SJCRH30 (cell line): Measurements from ENCODE around the gene XIRP1. TPM values are rescaled to one million over a fixed set of nuclear protein-coding genes. Genes with fewer than 3 reads are reported as not detected.
"Not testable (repeated sequence)": the region's sequence is repeated elsewhere in the genome, so short reads cannot be mapped to it uniquely, and the experiment has no call there.

Source experiments
- DNase-seq, 2 experiments: peaks; one replicate each; pipeline ENCODE4 v3.0.0-alpha.2; 2015 to 2020
- H3K27ac ChIP-seq: fragments of 250-450 bp; sonication (Bioruptor Pico); 2 replicates; pipeline ENCODE4 v1.5.1; 2020; ENCODE audit warnings: mild to moderate bottlenecking, moderate library complexity
- H3K27me3 ChIP-seq: fragments of 250-450 bp; sonication (Bioruptor Pico); 2 replicates; pipeline ENCODE4 v1.5.1; 2020; ENCODE audit warnings: mild to moderate bottlenecking, moderate library complexity
- H3K36me3 ChIP-seq: fragments of 250-450 bp; sonication (Bioruptor Pico); 2 replicates; pipeline ENCODE4 v1.5.1; 2020; ENCODE audit warnings: mild to moderate bottlenecking, moderate library complexity
- H3K4me1 ChIP-seq: fragments of 250-450 bp; sonication (Bioruptor Pico); 2 replicates; pipeline ENCODE4 v1.5.1; 2020; ENCODE audit warnings: mild to moderate bottlenecking, moderate library complexity
- H3K4me3 ChIP-seq: fragments of 250-450 bp; sonication (Bioruptor Pico); 2 replicates; pipeline ENCODE4 v1.5.1; 2020; ENCODE audit warnings: mild to moderate bottlenecking, moderate library complexity
- H3K9me3 ChIP-seq: fragments of 250-450 bp; sonication (Bioruptor Pico); replicated peaks from 2 replicates; pipeline ENCODE4 v1.5.1; 2020; ENCODE audit warnings: mild to moderate bottlenecking, moderate library complexity
- total RNA-seq: library from RNA; depleted of rRNA; stranded (reverse); fragments of >200 nt; shearing (Covaris generic); gene quantifications from 2 replicates; pipeline ENCODE4 v1.2.3, GENCODE V29; 2014; rRNA removed

XIRP1 gene, protein sequence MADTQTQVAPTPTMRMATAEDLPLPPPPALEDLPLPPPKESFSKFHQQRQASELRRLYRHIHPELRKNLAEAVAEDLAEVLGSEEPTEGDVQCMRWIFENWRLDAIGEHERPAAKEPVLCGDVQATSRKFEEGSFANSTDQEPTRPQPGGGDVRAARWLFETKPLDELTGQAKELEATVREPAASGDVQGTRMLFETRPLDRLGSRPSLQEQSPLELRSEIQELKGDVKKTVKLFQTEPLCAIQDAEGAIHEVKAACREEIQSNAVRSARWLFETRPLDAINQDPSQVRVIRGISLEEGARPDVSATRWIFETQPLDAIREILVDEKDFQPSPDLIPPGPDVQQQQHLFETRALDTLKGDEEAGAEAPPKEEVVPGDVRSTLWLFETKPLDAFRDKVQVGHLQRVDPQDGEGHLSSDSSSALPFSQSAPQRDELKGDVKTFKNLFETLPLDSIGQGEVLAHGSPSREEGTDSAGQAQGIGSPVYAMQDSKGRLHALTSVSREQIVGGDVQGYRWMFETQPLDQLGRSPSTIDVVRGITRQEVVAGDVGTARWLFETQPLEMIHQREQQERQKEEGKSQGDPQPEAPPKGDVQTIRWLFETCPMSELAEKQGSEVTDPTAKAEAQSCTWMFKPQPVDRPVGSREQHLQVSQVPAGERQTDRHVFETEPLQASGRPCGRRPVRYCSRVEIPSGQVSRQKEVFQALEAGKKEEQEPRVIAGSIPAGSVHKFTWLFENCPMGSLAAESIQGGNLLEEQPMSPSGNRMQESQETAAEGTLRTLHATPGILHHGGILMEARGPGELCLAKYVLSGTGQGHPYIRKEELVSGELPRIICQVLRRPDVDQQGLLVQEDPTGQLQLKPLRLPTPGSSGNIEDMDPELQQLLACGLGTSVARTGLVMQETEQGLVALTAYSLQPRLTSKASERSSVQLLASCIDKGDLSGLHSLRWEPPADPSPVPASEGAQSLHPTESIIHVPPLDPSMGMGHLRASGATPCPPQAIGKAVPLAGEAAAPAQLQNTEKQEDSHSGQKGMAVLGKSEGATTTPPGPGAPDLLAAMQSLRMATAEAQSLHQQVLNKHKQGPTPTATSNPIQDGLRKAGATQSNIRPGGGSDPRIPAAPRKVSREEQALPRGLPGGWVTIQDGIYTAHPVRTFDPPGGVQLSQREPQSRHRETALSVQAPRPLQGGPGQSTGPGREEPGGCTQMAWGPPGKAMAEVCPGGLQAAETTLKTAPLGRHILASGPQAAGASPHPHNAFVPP (N-terminal part only)
- total RNA-seq, result 0.61 and 0.91 TPM in 2 replicates

GRCh38 chr3:39192490-39193092, at the start of gene XIRP1:
TSS of gene XIRP1 (minus strand) at chr3:39192595. CDS start at chr3:39189445, 3,150 bp downstream.
- Histone ChIP-seq H3K4me3 (peak within 1 kb of the TSS; percentile 9; the same call in 1 of the 2 replicates), H3K36me3 (no peaks in the 10 kb centered on the region), H3K9me3 (no peaks in the 10 kb centered on the region), H3K4me1 (peaks cover 19% of the 10 kb centered on the region), H3K27ac (no peak within 1 kb of the TSS), H3K27me3 (no peaks in the 10 kb centered on the region)
- DNase-seq, result no peak

DNA sequence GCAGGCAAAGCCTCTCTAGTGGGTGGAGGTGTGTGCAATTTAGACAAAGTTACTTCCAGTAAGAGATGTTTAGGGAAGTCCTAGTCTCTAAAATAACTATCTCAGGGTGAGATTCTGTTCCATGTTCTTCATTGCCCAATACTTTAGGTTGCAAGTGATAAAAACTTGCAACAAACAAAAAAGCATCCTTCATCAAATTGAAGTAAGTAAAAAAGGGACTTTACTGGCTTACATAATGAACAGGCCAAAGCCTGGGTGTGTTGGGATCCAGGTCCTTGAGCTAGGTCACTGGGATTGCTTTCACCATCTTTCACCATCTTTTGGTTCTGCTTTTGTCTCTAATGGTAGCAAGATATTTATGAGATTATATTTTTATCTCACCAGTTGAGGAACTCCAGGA, 49.2 kb upstream of the XIRP1 start:
- H3K27me3 ChIP-seq, result no peaks in the 10 kb centered on the region
- H3K36me3 ChIP-seq, result no peaks in the 10 kb centered on the region
- DNase-seq, result no peak
- no peaks in the 10 kb centered on the region for H3K9me3 ChIP-seq
- H3K27ac ChIP-seq, result no peak overlapping the region
- H3K4me3 ChIP-seq, result no peak overlapping the region
- H3K4me1 ChIP-seq, result peaks cover 7% of the 10 kb centered on the region; the same call in 1 of the 2 replicates

- DNase-seq, result no peak
- Histone ChIP-seq H3K4me1 (peaks cover 6% of the 10 kb centered on the region; the same call in 1 of the 2 replicates), H3K27me3 (no peaks in the 10 kb centered on the region), H3K27ac (no peak overlapping the region), H3K9me3 (no peaks in the 10 kb centered on the region), H3K4me3 (no peak overlapping the region), H3K36me3 (no peaks in the 10 kb centered on the region)
Measured at GRCh38 chr3:39237027-39237426, 44.6 kb upstream of the XIRP1 start.

- no peaks in the 10 kb centered on the region for H3K27me3 ChIP-seq
- no peaks in the 10 kb centered on the region for H3K9me3 ChIP-seq
- DNase-seq, result no peak
- H3K27ac ChIP-seq, result no peak overlapping the region
- H3K4me1 ChIP-seq, result no peaks in the 10 kb centered on the region
- H3K4me3 ChIP-seq, result no peak overlapping the region
- H3K36me3 ChIP-seq, result no peaks in the 10 kb centered on the region
Measured at GRCh38 chr3:39234651-39235050, 42.3 kb upstream of the XIRP1 start.

DNA sequence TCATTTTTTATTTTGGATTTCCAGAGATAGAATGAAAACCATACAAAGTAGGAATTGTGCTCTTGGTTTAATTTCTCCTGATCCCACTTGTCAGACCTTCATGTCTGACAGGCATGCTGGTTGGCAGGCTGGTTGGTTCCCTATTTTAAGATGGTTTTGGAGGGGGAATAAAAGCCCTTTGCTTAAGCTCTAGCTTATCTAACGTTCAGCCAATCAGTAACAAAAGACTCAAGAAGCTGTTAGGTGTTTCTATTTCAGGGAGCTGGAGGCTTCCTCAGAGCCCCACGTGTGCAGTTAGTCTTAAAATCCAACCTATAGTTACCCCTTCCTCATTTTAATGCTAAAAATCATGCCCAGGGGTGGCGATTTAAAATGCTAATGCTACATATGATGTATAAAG, 40.5 kb upstream of the XIRP1 start:
- Histone ChIP-seq H3K4me1 (no peaks in the 10 kb centered on the region), H3K27ac (no peak overlapping the region), H3K27me3 (no peaks in the 10 kb centered on the region), H3K4me3 (no peak overlapping the region), H3K36me3 (no peaks in the 10 kb centered on the region), H3K9me3 (no peaks in the 10 kb centered on the region)
- DNase-seq, result no peak

DNA sequence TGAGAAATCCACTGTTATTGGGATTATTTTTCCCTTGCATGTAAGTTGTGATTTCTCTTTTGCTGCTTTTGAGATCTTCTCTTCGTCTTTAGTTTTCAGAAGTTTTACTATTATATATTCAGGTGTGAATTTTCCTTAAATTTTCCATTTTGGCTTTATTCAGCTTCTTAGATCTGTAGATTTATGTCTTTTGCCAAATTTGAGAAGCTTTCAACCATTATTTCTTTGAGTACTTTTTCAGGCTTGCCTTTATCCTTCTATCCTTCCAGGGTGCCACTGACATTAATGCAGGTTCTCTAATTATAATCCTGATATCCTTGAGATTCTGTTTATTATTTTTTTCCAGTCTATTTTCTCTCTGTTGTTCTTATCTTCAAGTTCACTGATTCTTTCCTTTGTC, 38.1 kb upstream of the XIRP1 start:
- Histone ChIP-seq H3K4me3 (no peak overlapping the region), H3K36me3 (no peaks in the 10 kb centered on the region), H3K9me3 (no peaks in the 10 kb centered on the region), H3K27ac (no peak overlapping the region), H3K4me1 (no peaks in the 10 kb centered on the region), H3K27me3 (no peaks in the 10 kb centered on the region)
- DNase-seq, result no peak

GRCh38 chr3:39228496-39228895, 36.1 kb upstream of the XIRP1 start:
- H3K27ac ChIP-seq, result no peak overlapping the region
- no peaks in the 10 kb centered on the region for H3K4me1 ChIP-seq
- no peak for DNase-seq
- no peaks in the 10 kb centered on the region for H3K27me3 ChIP-seq
- no peaks in the 10 kb centered on the region for H3K36me3 ChIP-seq
- H3K4me3 ChIP-seq, result no peak overlapping the region
- H3K9me3 ChIP-seq, result no peaks in the 10 kb centered on the region

DNA sequence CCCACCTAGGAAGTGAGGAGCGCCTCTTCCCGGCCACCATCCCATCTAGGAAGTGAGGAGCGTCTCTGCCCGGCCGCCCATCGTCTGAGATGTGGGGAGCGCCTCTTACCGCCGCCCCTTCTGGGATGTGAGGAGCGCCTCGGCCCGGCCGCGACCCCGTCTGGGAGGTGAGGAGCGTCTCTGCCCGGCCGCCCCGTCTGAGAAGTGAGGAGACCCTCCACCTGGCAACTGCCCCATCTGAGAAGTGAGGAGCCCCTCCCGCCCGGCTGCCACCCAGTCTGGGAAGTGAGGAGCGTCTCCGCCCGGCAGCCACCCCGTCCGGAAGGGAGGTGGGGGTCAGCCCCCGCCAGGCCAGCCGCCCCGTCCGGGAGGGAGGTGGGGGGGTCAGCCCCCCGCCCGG, 35.2 kb upstream of the XIRP1 start:
- H3K27me3 ChIP-seq, H3K4me3 ChIP-seq, H3K9me3 ChIP-seq, DNase-seq, H3K4me1 ChIP-seq, H3K27ac ChIP-seq, H3K36me3 ChIP-seq: not testable (repeated sequence)

DNA sequence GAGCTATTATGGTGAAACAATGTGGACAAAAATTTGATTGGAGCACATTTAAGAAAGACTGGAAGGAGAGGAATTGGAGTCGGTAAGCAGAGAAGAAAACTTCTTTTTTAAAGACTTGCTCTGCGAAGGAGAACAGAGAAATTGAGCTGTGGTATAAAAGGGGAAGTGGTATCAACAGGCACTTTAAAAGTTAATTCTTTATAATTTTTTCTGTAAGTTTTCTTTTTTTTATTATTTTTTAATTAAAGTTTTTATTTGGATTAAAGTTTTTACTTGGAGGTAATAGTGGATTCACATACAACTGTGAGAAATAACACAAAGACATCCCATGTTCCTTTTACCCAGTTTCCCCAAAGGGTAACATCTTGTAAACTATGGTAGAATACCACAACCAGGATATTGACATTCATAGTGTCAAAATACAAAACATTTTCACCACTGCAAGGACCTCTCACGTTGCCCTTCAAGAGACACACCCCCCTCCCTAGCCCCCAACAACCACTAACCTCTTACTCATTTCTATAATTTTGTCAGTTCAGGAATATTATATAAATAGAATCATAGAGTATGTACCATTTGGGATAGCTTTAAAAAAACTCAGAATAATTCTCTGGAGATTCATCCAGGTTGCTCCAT, 33.8 kb upstream of the XIRP1 start:
- H3K4me3 ChIP-seq, result no peak overlapping the region
- DNase-seq, result no peak
- H3K36me3 ChIP-seq, result no peaks in the 10 kb centered on the region
- H3K27me3 ChIP-seq, result no peaks in the 10 kb centered on the region
- H3K27ac ChIP-seq, result no peak overlapping the region
- no peaks in the 10 kb centered on the region for H3K4me1 ChIP-seq
- H3K9me3 ChIP-seq, result no peaks in the 10 kb centered on the region

- Histone ChIP-seq H3K27ac (no peak overlapping the region), H3K4me3 (no peak overlapping the region), H3K36me3 (no peaks in the 10 kb centered on the region), H3K4me1 (no peaks in the 10 kb centered on the region), H3K27me3 (no peaks in the 10 kb centered on the region), H3K9me3 (no peaks in the 10 kb centered on the region)
- no peak for DNase-seq
Measured at GRCh38 chr3:39224288-39224687, 31.9 kb upstream of the XIRP1 start.

GRCh38 chr3:39222939-39223338, 30.5 kb upstream of the XIRP1 start:
- Histone ChIP-seq H3K4me3 (no peak overlapping the region), H3K4me1 (no peaks in the 10 kb centered on the region), H3K9me3 (no peaks in the 10 kb centered on the region), H3K27ac (no peak overlapping the region), H3K27me3 (no peaks in the 10 kb centered on the region), H3K36me3 (no peaks in the 10 kb centered on the region)
- no peak for DNase-seq

DNA sequence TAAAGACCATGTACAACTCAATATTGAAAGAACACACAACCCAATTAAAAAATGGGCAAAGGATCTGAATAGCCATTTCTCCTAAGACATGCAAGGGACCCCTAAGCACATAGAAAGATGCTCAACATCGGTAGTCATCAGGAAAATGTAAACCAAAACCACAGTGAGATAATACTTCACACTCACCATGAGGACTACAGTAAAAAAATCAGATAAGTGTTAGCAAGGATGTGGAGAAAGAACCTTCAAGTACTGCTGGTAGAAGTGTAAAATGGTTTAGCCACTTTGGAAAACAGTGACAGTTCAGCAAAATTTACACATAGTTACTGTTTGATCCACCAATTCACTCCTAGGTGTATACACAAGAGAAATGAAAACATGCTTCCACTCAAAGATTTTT, 30.1 kb upstream of the XIRP1 start:
- no peak overlapping the region for H3K27ac ChIP-seq
- no peak overlapping the region for H3K4me3 ChIP-seq
- no peaks in the 10 kb centered on the region for H3K27me3 ChIP-seq
- H3K9me3 ChIP-seq, result no peaks in the 10 kb centered on the region
- no peaks in the 10 kb centered on the region for H3K36me3 ChIP-seq
- no peaks in the 10 kb centered on the region for H3K4me1 ChIP-seq
- DNase-seq, result no peak

- Histone ChIP-seq H3K36me3 (no peaks in the 10 kb centered on the region), H3K9me3 (no peaks in the 10 kb centered on the region), H3K4me3 (no peak overlapping the region), H3K27ac (no peak overlapping the region), H3K4me1 (no peaks in the 10 kb centered on the region), H3K27me3 (no peaks in the 10 kb centered on the region)
- DNase-seq, result no peak
Measured at GRCh38 chr3:39221141-39221530, 28.7 kb upstream of the XIRP1 start.
